ENCODE results near the gene LSM3.

DNA sequence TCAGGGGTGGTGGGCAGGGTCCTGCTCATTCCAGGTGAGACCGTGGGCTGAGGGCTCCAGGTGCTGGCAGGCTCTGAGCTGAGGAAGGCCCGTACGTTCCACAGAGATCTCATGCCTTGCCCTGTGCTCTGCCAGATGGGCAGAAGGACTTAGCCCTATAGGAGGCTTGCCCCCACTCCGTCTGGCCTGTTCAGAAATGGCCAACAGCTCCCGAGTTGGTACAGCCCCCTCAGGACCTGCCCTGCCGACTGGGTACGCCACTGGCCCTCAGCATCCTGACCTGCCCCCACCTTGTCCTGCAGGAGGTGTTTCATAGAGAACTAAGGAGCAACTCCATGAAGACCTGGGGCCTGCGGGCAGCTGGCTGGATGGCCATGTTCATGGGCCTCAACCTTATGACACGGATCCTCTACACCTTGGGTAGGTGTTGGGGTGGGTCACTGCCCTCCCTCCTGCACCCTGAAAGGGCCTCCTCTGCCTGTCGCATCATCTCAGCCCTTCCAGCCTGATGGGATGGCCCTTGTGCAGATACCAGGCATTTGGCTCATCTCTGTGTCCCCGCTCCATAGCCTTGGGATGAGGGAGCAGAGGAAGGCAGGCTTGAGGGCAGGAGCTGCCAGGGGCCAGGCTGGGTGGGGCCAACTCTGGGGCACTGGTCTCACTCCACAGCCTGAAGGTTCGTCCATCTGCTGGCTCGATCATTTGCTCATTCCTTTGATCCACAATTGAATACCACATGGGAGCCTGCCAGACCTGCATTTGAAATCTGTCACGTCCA, 39.5 kb upstream of the LSM3 start:
- TF ChIP-seq CTCF (IDR thresholded peaks at IDR 0.05), result no peak
- TF ChIP-seq POLR2A (IDR thresholded peaks at IDR 0.05), result no peak
